AG04450 (cell line): Measurements from ENCODE around the gene KNL1. TPM values are rescaled to one million over a fixed set of nuclear protein-coding genes. Genes with fewer than 3 reads are reported as not detected.

Experiments used
- CTCF ChIA-PET: fragments of 300-600, 350-600 bp; formaldehyde crosslinking; extraction: SDS; loops from one replicate; lab custom pipeline; 2022; ENCODE audit warnings: antibody characterized with exemption, inconsistent platforms; lab: Charles Lee
- POLR2A ChIA-PET: fragments of 350-600 bp; formaldehyde crosslinking; extraction: SDS; loops from one replicate; lab custom pipeline; 2021; ENCODE audit warnings: antibody characterized with exemption, inconsistent platforms; lab: Yijun Ruan, JAX
- DNase-seq: peaks from one replicate; pipeline ENCODE4 v3.0.0-alpha.2; 2011; ENCODE audit warnings: low read depth, low spot score
- H3K27ac ChIP-seq: one replicate; pipeline ENCODE4 v1.5.1; 2012; ENCODE audit warnings: low read depth, low read length, control low read depth
- H3K27me3 ChIP-seq: one replicate; pipeline ENCODE4 v1.6.0; 2012; ENCODE audit warnings: low read length; ENCODE audit not compliant: control insufficient read depth, insufficient read depth
- H3K4me3 ChIP-seq: 2 replicates; pipeline ENCODE4 v1.5.1; 2011; ENCODE audit warnings: mild to moderate bottlenecking, low read depth, low read length, control low read depth
- H3K9me3 ChIP-seq: 2 replicates; pipeline ENCODE4 v1.5.1; 2012; ENCODE audit warnings: low read length; ENCODE audit not compliant: control insufficient read depth, insufficient read depth
- CTCF ChIP-seq: IDR thresholded peaks from 2 replicates; pipeline ENCODE4 v1.5.1; 2011; ENCODE audit warnings: low read depth, low read length, control low read depth, inconsistent platforms
- polyA plus RNA-seq: library from polyadenylated mRNA; depleted of rRNA; stranded (reverse); fragments of >200 nt; gene quantifications from 2 replicates; pipeline ENCODE4 v1.2.3, GENCODE V29; 2011

Gene KNL1
- polyA plus RNA-seq, 1 experiment: 5.6 TPM

GRCh38 chr15:40582726-40583246, 11.3 kb upstream of the KNL1 start:
- H3K9me3 ChIP-seq: no peaks in the 10 kb centered on the region
- POLR2A ChIA-PET: interaction anchor here (0.6 kb wide), 1 partner anchor 240 kb away, joined by 3 read pairs; no protein-coding TSS in a partner anchor
- no peak overlapping the region for H3K27ac ChIP-seq
- no peaks in the 10 kb centered on the region for H3K27me3 ChIP-seq
- CTCF ChIA-PET: no interaction called here
- no peak overlapping the region for H3K4me3 ChIP-seq
- DNase-seq: no peak
- no peak for TF ChIP-seq CTCF

DNA sequence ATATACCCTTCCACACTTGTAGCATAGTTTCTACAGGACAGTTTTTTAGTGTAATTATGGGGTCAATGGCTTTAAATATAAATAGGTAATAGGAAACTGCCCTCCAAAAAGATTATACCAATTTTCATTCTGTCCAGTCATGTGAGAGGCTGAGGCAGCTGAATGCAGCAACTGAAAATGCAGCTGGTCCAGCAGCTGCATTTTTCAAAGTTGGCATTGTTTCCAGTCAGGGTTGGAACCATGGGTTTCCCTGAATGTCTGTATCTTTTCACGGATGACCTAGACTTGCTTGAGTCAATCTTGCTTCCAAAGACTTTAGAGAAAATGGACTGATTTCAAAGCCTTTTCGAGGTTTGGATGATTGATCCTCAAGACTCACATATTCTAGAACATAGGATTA, 9.9 kb upstream of the KNL1 start:
- CTCF ChIA-PET: no interaction called here
- no peaks in the 10 kb centered on the region for H3K27me3 ChIP-seq
- no peak overlapping the region for H3K27ac ChIP-seq
- H3K9me3 ChIP-seq: no peaks in the 10 kb centered on the region
- POLR2A ChIA-PET: no interaction called here
- no peak overlapping the region for H3K4me3 ChIP-seq
- DNase-seq: no peak
- TF ChIP-seq CTCF: no peak

GRCh38 chr15:40590667-40591050, 3.4 kb upstream of the KNL1 start:
- H3K9me3 ChIP-seq: no peaks in the 10 kb centered on the region
- TF ChIP-seq CTCF: no peak
- no peak overlapping the region for H3K4me3 ChIP-seq
- H3K27me3 ChIP-seq: no peaks in the 10 kb centered on the region
- H3K27ac ChIP-seq: no peak overlapping the region
- POLR2A ChIA-PET: no interaction called here
- no peak for DNase-seq
- CTCF ChIA-PET: interaction anchor here (1.7 to 4.3 kb wide), 6 partner anchors 10 to 304 kb away, joined by 4 to 31 read pairs (median 14); partner anchors contain the start of genes CCDC32 and VPS18

DNA sequence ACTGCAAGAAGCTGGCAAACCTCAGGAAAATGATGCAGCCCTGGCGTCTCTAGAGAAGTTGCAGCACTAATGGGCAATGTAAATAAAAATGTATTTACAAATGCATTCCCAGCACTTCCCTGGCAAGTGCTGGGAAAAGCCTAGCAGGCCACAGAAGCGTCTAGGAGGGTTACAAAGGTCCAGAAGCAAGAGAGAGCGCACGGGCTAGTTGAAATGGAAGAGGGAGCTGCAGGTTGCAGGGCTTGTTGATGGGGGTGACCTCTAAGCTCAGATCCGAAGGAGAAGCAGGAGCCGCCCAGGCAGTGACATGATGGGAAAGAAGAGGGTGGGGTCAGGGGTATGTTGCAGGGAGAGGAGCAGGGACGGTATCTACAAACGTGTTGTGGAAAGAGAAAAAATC, 2.7 kb upstream of the KNL1 start:
- CTCF ChIA-PET: interaction anchor here (2.9 to 4.3 kb wide), 3 partner anchors 10 to 303 kb away, joined by 12 to 31 read pairs (median 24); partner anchors contain the start of genes CCDC32 and VPS18
- H3K27ac ChIP-seq: no peak overlapping the region
- POLR2A ChIA-PET: no interaction called here
- H3K4me3 ChIP-seq: no peak overlapping the region
- DNase-seq: no peak
- TF ChIP-seq CTCF: no peak
- no peaks in the 10 kb centered on the region for H3K9me3 ChIP-seq
- no peaks in the 10 kb centered on the region for H3K27me3 ChIP-seq

DNA sequence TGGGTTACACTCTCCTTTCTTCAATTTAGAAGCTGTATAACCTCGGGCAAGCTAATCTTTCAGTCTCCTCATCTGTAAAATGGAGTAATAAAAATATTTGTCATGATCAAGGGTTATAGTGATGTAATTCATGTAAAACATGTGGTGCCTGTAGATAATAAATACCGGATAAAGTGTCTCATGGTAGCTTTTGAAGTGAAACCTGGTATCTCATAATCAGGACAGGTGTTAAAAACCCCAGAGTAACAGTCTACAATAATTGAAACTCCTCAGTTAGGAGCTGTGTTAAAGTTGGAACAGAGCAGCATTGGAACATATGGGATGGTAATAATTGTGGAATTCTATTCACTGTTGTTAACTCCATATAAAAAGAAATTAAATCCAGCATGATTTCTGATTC, 884 bp upstream of the KNL1 start:
- DNase-seq: no peak
- no peaks in the 10 kb centered on the region for H3K27me3 ChIP-seq
- H3K4me3 ChIP-seq: no peak overlapping the region
- CTCF ChIA-PET: no interaction called here
- no peak overlapping the region for H3K27ac ChIP-seq
- no peak for TF ChIP-seq CTCF
- H3K9me3 ChIP-seq: no peaks in the 10 kb centered on the region
- POLR2A ChIA-PET: interaction anchor here (0.7 kb wide), 1 partner anchor 252 kb away, joined by 5 read pairs; no protein-coding TSS in a partner anchor
